Stimulated activated CD4-positive, alpha-beta T cell treated with anti-CD3 and anti-CD28 coated beads, Interleukin-1b, Interleukin-23, amount 100 ng/mL, for 24 hours (primary cell): ENCODE data around the gene GPC5.
"Not testable (repeated sequence)": the region's sequence is repeated elsewhere in the genome, so short reads cannot be mapped to it uniquely, and the experiment has no call there.

Source experiments
- DNase-seq, 4 experiments: peaks; one replicate each; pipeline ENCODE4 v3.0.0-alpha.2; 2020; ENCODE audit warnings: low read depth in 4 of 4, low spot score in 1 of 4

Gene GPC5

GRCh38 chr13:92514420-92515125 is 1116.2 kb downstream of the GPC5 start:
- DNase-seq = no peak

GRCh38 chr13:92516878-92517277 is 1118.5 kb downstream of the GPC5 start:
- not testable (repeated sequence) for DNase-seq

- not testable (repeated sequence) for DNase-seq
Measured at GRCh38 chr13:92518622-92519021, 1120.2 kb downstream of the GPC5 start.

- no peak for DNase-seq
Measured at GRCh38 chr13:92530364-92530763, 1131.9 kb downstream of the GPC5 start.

- DNase-seq = no peak
Measured at GRCh38 chr13:92535222-92536006, 1137.0 kb downstream of the GPC5 start.

DNA sequence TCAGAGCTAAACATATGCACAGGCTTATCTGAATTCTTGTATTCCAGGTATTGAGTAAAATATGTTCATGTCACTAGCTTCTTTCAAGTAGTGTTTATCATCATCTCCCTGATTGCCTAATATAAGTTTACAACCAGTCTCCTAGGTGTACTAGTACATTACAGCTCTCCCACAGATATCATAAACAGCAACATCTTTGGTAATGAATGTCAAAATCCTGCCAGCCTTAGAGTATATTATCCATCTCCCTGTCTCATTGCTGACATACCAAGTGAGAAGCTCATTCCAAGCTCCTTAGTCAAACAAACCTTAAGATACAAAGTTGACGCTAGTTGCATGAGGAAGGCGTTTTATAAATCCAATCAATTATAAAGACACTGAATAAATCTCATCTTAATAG is 1139.0 kb downstream of the GPC5 start:
- no peak for DNase-seq

DNA sequence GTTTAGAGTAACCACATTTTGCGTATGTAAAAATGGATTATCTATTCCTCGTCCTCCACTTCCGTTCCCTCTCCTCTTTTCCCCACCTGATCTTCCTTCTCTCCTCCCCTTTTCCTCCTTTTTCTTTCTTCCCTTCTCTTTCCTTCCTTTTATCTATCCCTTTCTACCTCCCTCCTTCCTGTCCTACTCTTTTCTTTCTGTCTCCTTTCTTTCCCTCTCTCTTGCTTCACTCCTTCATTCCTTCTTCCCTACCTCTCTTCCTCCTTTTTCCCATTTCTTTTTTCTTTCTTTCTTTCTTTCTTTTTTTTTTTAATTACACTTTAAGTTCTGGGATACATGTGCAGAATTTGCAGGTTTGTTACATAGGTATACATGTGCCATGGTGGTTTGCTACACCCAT is 1139.7 kb downstream of the GPC5 start:
- DNase-seq = no peak

DNA sequence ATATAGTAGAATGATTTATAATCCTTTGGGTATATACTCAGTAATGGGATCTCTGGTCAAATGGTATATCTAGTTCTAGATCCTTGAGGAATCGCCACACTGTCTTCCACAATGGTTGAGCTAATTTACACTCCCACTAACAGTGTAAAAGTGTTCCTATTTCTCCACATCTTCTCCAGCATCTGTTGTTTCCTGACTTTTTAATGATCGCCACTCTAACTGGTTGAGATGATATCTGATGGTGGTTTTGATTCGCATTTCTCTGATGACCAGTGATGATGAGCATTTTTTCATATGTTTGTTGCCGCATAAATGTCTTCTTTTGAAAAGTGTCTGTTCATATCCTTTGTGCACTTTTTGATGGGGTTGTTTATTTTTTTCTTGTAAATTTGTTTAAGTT is 1140.7 kb downstream of the GPC5 start:
- not testable (repeated sequence) for DNase-seq

DNA sequence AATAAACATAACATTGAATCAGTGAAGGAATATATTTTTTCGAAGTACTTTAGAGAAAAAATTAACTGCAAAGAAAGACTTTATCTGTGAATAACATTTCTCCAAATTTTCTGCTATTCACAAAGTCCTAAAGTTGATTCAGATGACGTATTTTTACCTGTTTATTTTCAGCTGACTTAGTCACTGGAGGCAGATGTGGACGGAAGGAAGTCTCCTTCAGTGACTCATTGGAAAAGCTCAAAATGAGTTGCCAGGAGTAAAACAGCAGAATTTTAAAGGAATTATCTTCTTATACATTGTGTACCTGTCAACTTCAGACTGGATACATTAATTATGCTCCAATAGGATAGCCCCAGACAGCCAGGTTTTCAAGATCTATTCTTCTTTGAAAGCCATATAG is 1148.8 kb downstream of the GPC5 start:
- no peak for DNase-seq

DNA sequence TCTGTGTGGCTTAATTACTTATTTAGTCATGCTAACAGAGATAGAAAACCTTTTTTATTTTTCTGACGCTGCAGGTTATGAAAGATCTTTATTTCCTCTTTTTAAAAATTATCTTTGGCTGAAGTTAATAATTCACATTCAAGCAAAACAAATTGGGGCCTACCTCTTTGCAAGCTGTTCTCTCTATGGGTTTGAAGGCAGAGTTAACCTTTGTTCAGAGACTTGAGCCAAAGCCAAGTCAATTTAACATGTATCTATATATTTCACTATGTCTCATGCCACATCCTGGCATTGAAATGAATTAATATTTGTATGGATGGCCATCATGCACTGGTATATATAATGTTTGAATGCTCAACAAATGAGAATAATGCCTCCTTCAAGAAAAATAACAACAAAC is 1150.9 kb downstream of the GPC5 start:
- DNase-seq = no peak

DNA sequence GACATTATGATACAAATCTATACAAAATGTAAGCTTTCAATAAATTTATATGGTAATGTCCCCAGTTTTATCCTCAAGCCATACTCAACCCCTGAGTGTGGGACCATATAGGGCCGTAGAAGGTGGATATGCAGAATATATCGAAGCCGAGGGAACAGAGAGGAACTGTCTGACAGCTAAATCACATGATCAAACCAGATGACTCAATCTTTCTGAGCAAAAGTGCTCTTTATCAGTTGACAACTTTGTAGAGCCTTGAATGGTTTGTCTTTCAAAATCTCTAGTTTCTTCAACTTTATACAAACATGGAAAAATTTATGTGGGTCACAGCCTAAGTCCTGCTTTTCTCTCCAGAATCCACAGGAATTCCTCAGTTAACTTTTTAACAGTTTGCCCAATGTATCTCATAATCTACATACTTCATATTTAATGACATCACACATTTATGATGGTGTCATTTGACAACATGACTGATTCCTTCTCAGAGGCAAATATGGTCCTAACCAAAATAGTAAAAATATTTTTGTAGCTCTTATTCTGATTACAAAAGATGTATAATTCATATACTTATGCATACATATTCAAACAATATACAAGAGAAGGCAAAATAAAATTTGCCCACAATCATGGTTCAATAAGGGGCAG is 1155.2 kb downstream of the GPC5 start:
- DNase-seq = no peak

DNA sequence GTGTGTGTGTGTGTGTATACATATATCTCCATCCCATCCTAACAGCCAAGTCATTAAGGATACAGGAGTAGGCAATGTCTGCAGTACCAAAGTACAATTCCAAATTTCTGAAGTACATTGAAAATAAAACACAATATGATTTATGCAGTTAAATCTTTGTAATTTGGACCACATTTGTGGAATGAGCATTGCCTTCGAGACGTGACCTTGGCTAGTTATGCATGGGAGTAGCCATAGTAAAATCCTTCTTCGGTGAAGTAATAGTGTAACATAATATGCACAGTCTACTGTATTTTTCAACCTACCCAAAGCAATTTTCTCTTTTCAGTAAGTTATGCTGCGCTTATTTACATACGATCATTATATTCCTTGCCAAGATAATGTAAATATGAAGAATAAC is 1162.5 kb downstream of the GPC5 start:
- DNase-seq = no peak

GRCh38 chr13:92564942-92565341 is 1166.5 kb downstream of the GPC5 start:
- DNase-seq = no peak

GRCh38 chr13:92566767-92567166 is 1168.3 kb downstream of the GPC5 start:
- DNase-seq = no peak

- no peak for DNase-seq
Measured at GRCh38 chr13:92572190-92572589, 1173.8 kb downstream of the GPC5 start.

- no peak for DNase-seq
Measured at GRCh38 chr13:92573467-92574057, 1175.1 kb downstream of the GPC5 start.

DNA sequence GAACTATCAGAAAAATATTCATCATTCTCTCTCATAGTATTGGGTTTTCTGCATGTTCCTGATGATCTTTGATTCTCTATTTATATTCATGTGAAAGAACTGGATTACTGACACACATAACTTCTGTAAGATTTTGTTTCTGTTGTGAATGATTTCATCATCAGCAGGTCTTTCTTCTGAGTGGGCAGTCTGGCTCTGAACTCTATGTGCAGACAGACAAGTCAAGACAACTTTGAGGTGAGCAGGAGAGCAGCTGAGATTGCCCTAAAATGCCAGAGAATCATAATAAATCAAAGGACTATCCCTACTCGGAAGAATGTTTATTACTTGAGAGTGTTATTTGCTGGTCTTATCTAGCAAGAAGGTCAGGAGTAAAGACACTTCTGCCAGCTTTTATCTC is 1176.1 kb downstream of the GPC5 start:
- no peak for DNase-seq

GRCh38 chr13:92575777-92576176 is 1177.4 kb downstream of the GPC5 start:
- no peak for DNase-seq

DNA sequence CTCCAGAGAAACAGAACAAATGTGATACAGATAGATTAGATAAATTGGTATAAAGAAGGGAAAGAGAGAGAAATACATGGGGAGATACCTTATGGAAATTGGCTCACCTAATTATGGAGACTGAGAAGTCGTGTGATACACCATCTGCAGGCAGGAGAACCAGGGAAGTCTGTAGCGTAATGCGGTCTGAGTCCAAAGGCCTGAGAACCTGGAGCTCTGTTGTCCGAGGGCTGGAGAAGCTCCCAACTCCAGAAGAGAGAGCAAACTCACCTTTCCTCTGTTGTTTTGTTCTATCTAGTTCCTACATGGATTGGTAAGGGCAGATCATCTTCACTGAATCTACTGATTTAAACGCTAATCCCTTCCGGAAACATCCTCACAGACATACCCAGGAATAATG is 1179.9 kb downstream of the GPC5 start:
- no peak for DNase-seq

DNA sequence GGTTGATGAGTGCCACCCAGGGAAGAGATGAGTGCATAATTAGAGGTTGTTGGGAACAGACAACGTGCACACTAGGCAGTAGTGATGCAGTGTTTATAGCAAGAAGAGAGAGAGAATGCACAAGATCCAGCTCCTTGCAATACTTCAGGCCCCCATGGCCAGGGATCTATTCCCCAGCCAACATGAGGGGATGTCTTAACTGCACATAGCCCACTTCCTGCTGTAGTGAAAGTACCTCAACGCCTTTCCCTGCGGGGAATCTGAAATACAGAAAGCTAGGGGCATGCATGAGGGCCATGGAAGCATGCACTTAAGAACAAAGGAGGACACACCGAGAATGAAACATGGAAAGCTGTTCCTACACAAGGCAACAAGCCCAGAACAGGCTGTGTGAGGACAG is 1191.5 kb downstream of the GPC5 start:
- no peak for DNase-seq

- no peak for DNase-seq
Measured at GRCh38 chr13:92590503-92590908, 1192.1 kb downstream of the GPC5 start.

DNA sequence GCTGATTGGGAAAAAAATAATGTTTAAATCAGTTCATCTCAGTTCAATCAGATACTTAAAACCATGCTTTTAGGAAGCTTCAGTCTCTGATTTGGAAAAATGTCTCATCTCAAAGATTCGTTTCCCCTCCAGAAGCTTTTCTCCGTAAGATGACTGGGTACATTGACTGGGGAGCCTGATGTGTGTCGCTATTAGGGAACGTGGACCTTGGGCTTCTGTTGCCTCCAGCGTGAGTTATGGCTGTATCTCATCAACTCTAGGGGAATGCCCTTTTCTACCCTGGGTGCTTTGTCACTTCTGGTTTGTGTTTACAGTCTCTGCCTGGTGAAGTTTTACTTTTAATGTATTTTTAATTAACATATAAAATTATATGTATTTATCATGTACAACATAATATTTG is 1192.7 kb downstream of the GPC5 start:
- no peak for DNase-seq
